Measurements from ENCODE around the gene RALBP1.

Gene RALBP1

GRCh38 chr18:9547782-9548181, 72.5 kb downstream of the RALBP1 start:
- no peak for DNase-seq (ENCODE audit: low read depth in 2 of 2)

GRCh38 chr18:9549405-9549804, 74.1 kb downstream of the RALBP1 start:
- no peak for DNase-seq (ENCODE audit: low read depth in 2 of 2)

GRCh38 chr18:9550429-9550828, 75.1 kb downstream of the RALBP1 start:
- DNase-seq (ENCODE audit: low read depth in 2 of 2) = no peak

GRCh38 chr18:9552191-9552590, 76.9 kb downstream of the RALBP1 start:
- no peak for DNase-seq (ENCODE audit: low read depth in 2 of 2)

GRCh38 chr18:9552616-9553015, 77.3 kb downstream of the RALBP1 start:
- DNase-seq (ENCODE audit: low read depth in 2 of 2) = no peak

GRCh38 chr18:9557250-9557943, 82.1 kb downstream of the RALBP1 start:
- no peak for DNase-seq (ENCODE audit: low read depth in 2 of 2)

GRCh38 chr18:9558387-9559064, 83.2 kb downstream of the RALBP1 start:
- DNase-seq (ENCODE audit: low read depth in 2 of 2) = no peak

GRCh38 chr18:9559253-9559652, 83.9 kb downstream of the RALBP1 start:
- DNase-seq (ENCODE audit: low read depth in 2 of 2) = no peak

- DNase-seq (ENCODE audit: low read depth in 2 of 2) = no peak
These were observed 86.4 kb downstream of the RALBP1 start for GRCh38 chr18:9561759-9562158.

GRCh38 chr18:9562584-9562983, 87.3 kb downstream of the RALBP1 start:
- DNase-seq (ENCODE audit: low read depth in 2 of 2) = no peak

- DNase-seq (ENCODE audit: low read depth in 2 of 2) = no peak
These were observed 88.0 kb downstream of the RALBP1 start for GRCh38 chr18:9563331-9563730.

- DNase-seq (ENCODE audit: low read depth in 2 of 2) = no peak
These were observed 90.1 kb downstream of the RALBP1 start for GRCh38 chr18:9565407-9565806.

- no peak for DNase-seq (ENCODE audit: low read depth in 2 of 2)
These were observed 92.9 kb downstream of the RALBP1 start for GRCh38 chr18:9568186-9568585.

- no peak for DNase-seq (ENCODE audit: low read depth in 2 of 2)
These were observed 93.9 kb downstream of the RALBP1 start for GRCh38 chr18:9569178-9569577.

GRCh38 chr18:9570255-9570654, 94.9 kb downstream of the RALBP1 start:
- no peak for DNase-seq (ENCODE audit: low read depth in 2 of 2)

- DNase-seq (ENCODE audit: low read depth in 2 of 2) = no peak
These were observed 96.2 kb downstream of the RALBP1 start for GRCh38 chr18:9571546-9571945.

- no peak for DNase-seq (ENCODE audit: low read depth in 2 of 2)
These were observed 99.3 kb downstream of the RALBP1 start for GRCh38 chr18:9574473-9575115.

- DNase-seq (ENCODE audit: low read depth in 2 of 2) = no peak
These were observed 100.2 kb downstream of the RALBP1 start for GRCh38 chr18:9575558-9575957.

- DNase-seq (ENCODE audit: low read depth in 2 of 2) = no peak
These were observed 102.0 kb downstream of the RALBP1 start for GRCh38 chr18:9577361-9577760.

GRCh38 chr18:9578306-9578705, 103.0 kb downstream of the RALBP1 start:
- DNase-seq (ENCODE audit: low read depth in 2 of 2) = no peak

- no peak for DNase-seq (ENCODE audit: low read depth in 2 of 2)
These were observed 106.4 kb downstream of the RALBP1 start for GRCh38 chr18:9581667-9582066.

- DNase-seq (ENCODE audit: low read depth in 2 of 2) = no peak
These were observed 111.5 kb downstream of the RALBP1 start for GRCh38 chr18:9586814-9587213.

All from stimulated activated CD4-positive, alpha-beta T cell treated with anti-CD3 and anti-CD28 coated beads, Interleukin-15, amount 100 ng/mL, for 48 hours (primary cell).